Stimulated activated CD8-positive, alpha-beta memory T cell treated with anti-CD3 and anti-CD28 coated beads, Interleukin-4, amount 100 ng/mL, for 4 hours (primary cell): ENCODE results near the gene PPP2R2D.
"Not testable (repeated sequence)": the region's sequence is repeated elsewhere in the genome, so short reads cannot be mapped to it uniquely, and the experiment has no call there.

Experiments
- DNase-seq, 2 donors: peaks; one replicate each; pipeline ENCODE4 v3.0.0-alpha.2; 2020; ENCODE audit warnings: low read depth in 2 of 2, low spot score in 1 of 2

PPP2R2D gene

DNA sequence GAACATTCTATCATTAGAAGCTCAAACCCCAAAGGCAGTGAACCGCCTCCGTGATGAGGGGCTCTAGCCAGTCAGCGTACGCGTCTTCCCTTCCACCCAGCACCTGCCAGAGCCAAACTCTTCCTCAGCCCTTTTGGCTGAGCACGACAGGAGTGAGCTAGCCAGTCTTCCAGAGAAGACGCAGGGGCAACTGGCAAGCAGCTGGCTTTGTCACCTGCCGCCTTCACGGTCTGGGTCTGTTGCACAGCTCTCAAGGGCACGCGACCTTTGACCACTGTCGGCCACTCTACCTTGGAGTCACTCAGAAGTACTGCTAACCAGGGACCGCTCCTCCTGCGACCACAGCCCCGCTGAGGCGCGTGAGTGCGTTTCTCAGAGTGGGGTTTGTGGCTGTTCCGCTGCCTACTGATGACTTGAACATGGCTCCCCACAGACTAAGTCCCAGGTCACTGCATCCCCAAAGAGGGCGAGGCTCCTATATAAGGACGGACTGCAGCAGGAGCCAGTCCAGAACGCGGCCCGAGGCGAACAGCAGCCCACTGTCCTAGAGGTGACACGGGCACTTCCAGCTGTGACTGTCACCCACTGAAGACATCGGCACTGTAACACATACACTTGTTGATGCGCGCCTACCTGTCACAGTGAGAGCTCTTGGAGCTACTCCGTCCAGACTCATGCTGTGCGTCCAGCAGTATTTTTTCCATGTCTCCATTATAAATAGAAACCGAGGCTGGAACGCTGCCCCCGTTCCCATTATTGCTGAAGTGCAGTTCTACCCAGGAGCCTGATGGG, 72.5 kb downstream of the PPP2R2D start:
- DNase-seq: no peak

- DNase-seq: no peak
These were observed 73.4 kb downstream of the PPP2R2D start for GRCh38 chr10:131974034-131974817.

DNA sequence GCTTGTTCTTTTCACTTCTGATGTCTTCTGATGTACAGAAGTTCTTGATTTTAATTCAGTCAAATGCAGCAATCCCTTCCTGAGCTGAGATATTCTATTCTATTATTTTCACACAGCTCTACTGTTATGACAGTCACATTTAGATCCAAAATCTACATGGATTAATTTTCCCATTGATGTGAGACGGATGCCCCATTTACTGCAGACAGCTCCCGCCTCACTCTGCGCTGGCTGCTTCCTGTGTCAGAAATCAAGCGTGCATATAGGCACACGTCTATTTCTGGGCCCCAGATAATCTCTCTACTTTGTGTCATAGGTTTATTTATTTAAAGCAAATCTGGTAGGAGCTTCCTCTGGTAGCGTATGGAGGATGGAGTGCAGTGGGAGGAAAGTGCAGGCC, 74.2 kb downstream of the PPP2R2D start:
- DNase-seq: no peak

DNA sequence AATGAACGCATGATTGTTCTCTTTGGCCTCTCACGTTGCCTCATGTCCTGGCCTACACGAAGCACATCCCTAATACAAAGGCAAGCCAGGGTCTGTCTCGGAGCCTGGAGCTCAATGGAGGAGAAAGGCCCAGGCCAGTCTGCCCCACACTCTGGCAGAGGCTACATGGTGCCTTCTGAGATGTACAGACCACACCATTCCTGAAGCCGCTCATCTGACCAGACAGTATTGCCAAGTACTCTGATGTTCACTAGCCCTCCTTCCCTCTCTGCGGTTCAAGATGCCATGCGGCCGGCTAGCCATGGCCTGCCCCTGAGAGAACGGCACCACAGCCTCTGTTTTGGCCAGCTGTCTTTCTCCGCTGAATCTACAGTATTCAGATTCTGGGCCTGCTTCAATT, 75.0 kb downstream of the PPP2R2D start:
- DNase-seq: no peak

GRCh38 chr10:131977323-131978096, 76.7 kb downstream of the PPP2R2D start:
- no peak for DNase-seq

DNA sequence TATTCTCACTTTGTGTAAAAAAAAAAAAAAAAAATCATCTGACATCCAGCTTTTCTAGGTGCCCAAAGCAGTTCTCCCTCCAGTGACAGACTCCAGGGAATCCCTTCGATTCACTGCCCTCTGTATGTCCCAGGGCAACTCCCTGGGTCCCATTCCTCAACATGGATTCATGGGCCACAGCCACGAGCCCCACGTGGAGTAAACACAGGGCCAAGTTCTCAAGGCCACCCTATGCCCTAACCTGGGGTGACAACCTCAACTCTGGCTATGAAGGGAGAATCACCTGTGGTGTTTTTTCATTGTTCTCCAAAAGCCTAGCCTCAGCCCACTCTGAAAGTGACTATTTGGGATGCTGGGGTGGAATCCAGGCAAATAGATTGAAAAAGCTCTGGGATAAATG, 77.6 kb downstream of the PPP2R2D start:
- DNase-seq: no peak

DNA sequence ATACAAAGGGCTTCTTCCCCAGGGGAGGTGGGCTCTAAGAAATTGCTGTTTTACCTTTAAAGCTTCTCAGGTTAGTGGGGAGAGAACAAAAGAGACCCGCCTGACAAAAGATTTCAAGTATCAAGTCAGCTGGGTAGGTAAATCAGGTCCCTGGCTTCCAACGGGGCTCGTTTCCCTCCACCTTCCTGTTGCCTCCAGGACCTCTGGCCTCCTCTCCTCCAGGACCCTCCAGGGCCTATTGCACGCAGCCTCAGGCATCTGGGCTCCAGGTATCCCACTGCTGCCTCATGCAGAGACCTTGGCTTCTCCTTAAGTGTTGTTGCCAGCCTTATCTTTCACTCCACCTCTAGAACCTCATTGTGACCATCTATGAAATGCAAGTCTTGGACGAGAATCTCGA, 78.0 kb downstream of the PPP2R2D start:
- no peak for DNase-seq

- DNase-seq: no peak
These were observed 78.5 kb downstream of the PPP2R2D start for GRCh38 chr10:131979336-131979735.

- DNase-seq: no peak
These were observed 79.0 kb downstream of the PPP2R2D start for GRCh38 chr10:131979821-131980270.

DNA sequence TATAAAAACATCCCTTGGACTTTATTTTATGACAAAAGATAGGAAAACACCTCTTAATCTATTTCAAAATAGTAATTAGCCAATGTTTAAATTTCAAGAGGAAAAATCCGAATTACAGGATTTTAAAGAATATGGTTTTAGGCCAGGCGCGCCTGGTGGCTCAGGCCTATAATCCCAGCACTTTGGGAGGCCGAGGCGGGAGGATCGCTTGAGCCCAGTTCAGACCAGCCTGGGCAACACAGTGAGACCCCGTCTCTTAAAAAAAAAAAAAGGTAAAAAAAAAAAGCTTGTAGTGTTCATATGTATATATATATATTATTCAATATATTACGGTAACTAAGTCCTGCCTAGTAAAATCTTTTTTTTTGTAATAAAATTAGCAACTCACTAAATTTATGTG, 79.5 kb downstream of the PPP2R2D start:
- no peak for DNase-seq

DNA sequence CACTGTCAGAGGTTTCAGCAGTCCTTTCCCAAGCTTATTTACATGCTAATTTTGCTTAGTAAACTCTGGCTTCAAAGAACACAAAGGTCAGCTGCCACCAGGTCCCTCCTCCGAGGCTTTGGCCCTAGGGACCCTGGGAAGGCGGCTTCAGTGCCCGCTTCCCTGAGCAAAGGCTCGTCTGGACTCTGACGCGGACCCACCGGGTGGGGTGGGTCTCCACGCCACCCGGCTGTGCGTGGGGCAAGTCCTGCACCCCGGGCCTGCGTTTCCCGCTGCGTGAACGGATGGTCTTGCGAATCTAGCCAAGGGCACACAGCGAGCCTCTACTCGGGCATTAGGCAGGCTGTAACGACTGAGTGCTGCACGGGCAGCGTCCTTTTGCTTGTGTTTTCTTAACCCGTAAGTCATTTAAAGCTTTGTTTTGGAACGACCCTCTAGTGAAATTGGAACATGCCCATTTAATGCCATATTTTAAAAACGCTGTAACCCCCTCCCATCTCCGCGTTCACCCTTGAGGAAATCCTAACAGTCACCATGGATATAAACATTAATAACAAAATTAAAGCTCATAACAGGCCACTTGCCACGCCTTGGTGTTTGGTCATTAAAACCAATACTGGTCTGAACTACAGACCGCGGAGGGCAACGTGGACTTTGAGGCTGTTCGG, 80.1 kb downstream of the PPP2R2D start:
- no peak for DNase-seq

DNA sequence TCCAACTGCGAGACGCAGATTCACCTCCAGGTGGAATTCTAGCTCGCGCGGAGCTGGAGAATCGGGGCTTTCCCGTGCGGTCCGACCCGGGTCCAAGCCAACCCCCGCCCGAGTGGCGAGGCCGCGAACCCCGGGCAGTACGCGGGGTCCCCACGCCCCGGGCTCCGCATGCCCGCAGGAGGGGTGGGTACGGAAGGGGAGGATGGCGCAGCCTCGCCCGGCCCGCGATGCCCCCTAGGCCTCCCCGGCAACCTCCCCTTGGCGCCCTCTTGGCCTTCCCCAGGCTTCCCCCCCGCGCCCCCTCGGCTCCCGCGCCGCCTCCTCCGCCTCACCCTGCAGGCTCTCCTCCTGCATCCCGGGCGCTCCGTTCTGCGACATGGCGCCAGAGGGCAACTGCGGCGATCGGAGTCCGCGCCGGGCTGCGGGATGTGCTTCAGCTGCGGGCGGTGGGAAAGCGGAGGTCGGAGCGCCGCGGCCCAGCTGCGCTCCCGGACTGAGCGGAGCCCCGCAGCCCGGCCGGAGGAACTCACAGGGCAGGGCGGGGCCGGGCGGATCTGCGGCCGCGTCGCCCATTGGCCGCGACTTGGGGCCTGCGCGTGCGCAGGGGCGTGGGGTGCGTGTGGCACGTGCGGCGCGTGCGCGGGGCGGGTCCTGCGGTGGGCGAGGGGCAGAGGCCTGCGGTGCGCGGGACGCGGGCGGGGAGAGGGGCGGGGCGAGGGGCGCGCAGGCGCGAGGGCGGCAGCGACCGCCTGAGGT, 80.8 kb downstream of the PPP2R2D start, which contains the start of gene BNIP3:
Gene BNIP3, minus strand, starts transcription at position 495 of the 756 bp plus-strand sequence. Its CDS starts 117 bp downstream, at position 378.
- DNase-seq: peak; percentile 81 to 90

- no peak for DNase-seq
These were observed 81.5 kb downstream of the PPP2R2D start for GRCh38 chr10:131982185-131982756.

- no peak for DNase-seq
These were observed 82.0 kb downstream of the PPP2R2D start for GRCh38 chr10:131982796-131983195.

- DNase-seq: no peak
These were observed 83.0 kb downstream of the PPP2R2D start for GRCh38 chr10:131983780-131984179.

GRCh38 chr10:131986851-131987250, 86.0 kb downstream of the PPP2R2D start:
- not testable (repeated sequence) for DNase-seq

DNA sequence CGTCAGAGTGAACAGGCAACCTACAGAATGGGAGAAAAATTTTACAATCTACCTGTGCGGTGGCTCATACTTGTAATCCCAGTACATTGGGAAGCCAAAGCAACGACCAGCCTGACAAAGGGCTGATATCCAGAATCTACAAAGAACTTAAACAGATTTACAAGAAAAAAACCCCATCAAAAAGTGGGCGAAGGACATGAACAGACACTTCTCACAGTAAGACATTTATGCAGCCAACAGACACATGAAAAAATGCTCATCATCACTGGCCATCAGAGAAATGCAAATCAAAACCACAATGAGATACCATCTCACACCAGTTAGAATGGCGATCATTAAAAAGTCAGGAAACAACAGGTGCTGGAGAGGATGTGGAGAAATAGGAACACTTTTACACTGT, 86.5 kb downstream of the PPP2R2D start:
- not testable (repeated sequence) for DNase-seq

GRCh38 chr10:131987786-131988185, 87.0 kb downstream of the PPP2R2D start:
- DNase-seq: not testable (repeated sequence)

DNA sequence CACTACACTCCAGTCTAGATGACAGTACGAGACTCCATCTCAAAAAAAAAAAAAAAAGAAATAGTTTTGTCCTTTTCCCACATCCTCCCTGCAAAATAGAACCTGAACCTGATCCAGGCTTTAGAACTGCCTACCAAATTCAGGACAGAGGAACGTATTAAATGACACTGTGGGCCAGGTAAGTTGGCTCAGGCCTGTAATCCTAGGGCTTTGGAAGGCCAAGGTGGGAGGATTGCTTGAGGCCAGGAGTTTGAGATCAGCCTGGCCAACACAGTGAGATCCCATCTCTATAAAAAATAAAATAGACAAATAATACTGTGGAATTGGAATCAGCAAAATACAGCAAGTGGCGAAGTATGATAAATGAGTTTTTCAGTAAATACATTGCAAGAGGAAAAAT, 90.9 kb downstream of the PPP2R2D start:
- DNase-seq: no peak

DNA sequence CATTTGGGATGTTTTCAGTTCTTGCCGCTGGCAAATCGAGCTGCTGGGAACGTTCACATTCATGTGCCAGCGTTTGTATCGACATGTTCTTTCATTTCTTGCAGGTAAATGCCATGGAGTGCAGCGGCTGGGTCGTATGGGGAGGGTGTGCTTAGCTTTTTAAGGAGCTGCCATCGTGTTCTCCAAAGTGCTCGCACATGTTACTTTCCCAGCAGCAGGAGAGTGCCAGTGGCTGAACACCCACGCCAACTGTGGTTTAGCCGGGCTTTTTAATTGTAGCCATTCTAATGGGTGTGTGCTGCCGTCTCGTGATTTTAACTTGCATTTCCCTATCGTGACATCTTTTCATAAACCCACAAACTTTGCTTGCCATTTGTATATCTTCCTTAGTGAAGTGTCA, 92.5 kb downstream of the PPP2R2D start:
- no peak for DNase-seq
